HG03097 (cell line): ENCODE results near the gene USP24.

Experiments
- ATAC-seq: cut with Tn5 transposase; IDR thresholded peaks from one replicate; pipeline ENCODE4 v1.9.1; 2021; ENCODE audit not compliant: unreplicated experiment, low FRiP score

Gene USP24

GRCh38 chr1:55164906-55165305 is 50.3 kb downstream of the USP24 start:
- ATAC-seq, result no peak

DNA sequence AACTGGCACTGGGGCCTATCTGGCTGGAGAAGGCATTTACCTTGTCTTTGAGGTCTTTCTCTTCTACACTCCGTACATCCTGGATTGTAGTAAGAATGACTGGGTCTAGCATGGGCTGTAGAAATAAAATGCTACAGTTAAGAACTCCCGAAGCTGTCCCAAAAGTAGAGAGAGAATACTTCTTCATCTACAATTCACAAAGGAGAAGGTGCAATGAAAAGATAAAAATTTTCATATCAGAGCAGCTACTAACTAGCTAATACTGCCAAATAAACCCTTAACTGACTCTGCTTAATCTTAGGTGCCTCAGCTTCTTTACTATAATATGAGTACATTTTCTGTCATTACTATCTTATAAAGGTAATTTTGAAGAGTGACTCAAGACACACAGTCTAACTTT is 55.6 kb downstream of the USP24 start:
- ATAC-seq, result no peak

DNA sequence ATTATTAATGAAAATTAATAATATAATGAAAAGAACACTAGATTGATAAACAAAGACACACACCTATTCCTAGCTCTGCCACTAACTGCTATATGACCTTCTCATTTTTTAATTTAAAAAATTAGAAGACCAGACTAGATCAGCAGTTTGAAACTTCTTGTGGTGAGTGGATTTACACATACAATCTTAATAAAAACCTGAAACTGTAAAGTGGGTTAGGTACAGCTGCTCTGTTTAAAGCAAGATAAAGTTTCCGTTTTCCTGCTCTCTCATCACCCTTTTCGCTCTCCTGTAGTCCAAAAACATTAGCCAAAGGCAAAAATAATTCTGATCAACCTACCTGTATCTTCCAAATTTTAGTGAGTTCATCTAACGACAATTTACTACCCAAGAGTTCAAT is 58.6 kb downstream of the USP24 start:
- no peak for ATAC-seq

DNA sequence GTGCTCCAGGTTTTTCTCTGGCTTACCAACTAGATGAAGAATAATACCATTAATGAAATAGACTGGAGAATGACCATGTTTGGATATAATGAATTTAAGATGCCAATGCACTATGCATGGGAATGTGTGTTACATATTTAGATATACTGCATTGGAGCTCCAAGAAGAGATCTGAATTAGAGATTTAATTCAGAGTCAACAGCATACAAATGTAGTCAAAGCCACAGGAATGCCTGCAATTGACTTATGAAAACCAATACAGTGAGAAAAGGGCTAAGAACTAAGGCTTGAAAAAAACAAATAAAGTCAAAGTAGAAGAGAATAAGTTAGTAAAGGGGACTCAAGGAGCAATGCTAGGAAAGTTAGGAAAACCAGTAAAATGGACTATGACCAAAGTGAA is 59.1 kb downstream of the USP24 start:
- no peak for ATAC-seq

- no peak for ATAC-seq
These were observed 59.6 kb downstream of the USP24 start for GRCh38 chr1:55155522-55155921.

GRCh38 chr1:55154616-55155015 is 60.5 kb downstream of the USP24 start:
- no peak for ATAC-seq

DNA sequence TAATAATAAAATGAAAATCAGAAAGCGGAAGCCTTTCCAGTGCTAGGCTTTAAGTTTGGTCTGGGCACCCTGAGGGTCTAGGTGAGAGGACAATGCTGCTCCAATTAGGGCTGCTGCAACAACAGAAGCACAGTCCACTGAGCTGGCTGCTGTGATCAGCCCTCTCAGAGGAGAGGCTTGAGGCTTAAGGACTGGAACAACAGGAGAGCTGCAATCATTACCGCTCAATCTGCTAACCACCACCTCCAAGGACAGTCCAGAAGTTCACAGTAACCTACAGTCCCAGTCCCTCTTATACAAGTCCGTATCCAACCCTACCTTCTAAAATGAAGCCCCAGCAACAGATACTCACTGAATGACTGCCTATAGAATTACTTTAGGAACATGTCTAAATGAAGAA is 62.1 kb downstream of the USP24 start:
- ATAC-seq, result no peak

DNA sequence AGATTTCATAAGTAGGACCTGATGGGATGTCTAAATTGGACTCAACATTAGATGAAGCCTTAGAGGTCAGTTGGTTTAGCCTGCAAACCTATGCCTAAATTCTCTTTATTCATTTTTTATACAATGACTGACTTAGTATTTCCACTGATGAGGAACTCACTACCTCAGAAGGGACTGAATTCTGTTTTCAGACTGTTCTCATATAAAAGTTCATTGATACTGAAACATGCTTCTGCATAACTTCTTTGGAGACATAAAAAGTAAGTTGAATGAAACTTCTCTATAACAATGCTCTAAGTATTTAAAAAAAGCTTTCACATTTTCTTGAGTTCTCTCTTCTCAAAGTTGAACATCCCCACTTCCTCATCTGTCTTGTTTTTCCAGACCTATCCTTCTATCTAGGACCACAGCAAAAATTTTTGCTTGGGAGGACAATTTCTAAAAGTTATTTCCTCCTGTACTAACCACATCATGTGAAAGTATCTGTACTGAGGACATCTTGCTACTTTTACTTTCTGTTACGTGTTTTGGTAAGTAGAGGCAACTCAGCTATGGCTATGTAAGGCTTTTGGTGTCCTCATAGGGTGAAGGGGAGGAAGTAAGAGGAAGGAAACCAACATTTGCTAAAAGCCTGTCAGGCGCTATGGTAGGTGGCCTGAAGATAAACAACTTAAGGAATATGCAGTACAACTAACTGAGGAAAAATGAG is 64.1 kb downstream of the USP24 start:
- ATAC-seq, result peak; percentile 68

DNA sequence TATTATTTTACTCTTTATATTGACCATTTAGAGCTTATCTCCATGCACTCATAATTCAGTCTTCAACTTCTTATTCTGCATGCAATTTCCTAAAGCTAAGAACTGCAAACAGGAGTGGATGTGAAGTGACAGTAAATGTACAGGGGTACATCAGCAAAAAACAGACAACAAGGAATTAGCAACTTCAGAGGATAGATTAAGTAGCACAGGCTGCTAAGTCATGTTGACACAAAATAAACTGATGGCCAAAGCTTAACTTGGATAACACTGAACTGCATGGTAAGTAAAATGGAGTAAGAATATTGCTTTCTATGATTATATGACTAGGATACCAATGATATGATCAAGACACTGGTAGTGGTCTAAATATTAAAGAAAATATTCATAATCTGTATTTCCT is 66.5 kb downstream of the USP24 start:
- ATAC-seq, result no peak

- ATAC-seq, result no peak
These were observed 67.6 kb downstream of the USP24 start for GRCh38 chr1:55147524-55147923.

- ATAC-seq, result no peak
These were observed 68.4 kb downstream of the USP24 start for GRCh38 chr1:55146781-55147180.

- ATAC-seq, result no peak
These were observed 70.3 kb downstream of the USP24 start for GRCh38 chr1:55144886-55145285.

GRCh38 chr1:55143684-55144083 is 71.5 kb downstream of the USP24 start:
- no peak for ATAC-seq

DNA sequence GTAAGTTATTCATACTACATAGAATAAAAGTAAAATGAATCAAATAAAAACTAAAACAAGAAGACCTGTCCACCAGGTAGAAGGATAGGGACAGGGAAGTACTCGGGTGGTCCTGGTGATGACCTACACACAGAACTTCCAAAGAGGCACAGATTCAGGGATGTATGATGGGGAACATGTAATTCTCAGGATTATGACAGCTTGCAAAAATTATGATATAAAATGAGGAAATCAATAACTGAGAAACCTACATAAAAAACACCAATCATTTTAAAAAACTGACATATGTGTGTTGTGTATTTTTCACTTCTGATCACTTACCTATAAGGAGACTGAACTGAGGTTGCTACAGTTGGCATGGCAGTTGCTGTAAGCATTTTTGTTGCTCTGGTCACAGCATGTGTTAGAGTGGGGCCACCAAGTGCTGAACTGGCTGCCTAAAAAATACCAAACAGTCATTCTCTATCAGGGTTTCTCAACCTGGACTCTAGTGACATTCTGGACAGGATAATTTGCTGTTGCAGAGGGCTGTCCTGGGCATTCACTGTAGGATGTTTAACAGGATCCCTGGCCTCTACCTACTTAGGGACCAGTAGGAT is 73.8 kb downstream of the USP24 start:
- ATAC-seq, result no peak

GRCh38 chr1:55140546-55140983 is 74.6 kb downstream of the USP24 start:
- ATAC-seq, result peak; percentile 74

DNA sequence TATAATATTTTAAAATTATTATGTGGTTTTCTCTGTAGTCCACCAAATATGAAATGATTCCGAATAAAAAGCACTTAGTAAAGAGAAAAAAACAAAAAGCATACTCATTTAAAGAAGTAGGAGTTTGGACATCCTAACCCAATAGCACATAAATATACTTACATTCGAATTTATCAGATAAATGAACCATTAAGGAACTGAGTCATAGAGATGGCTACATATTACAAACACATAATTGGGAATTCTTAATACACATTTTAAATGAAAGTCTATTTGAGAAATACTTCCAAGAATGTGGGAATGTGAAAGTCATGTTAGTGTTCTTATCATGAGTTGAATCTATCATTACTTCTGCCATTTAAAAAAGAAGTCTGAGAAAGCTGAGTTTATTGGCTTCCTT is 75.0 kb downstream of the USP24 start:
- no peak for ATAC-seq

GRCh38 chr1:55138823-55139222 is 76.3 kb downstream of the USP24 start:
- ATAC-seq, result no peak

DNA sequence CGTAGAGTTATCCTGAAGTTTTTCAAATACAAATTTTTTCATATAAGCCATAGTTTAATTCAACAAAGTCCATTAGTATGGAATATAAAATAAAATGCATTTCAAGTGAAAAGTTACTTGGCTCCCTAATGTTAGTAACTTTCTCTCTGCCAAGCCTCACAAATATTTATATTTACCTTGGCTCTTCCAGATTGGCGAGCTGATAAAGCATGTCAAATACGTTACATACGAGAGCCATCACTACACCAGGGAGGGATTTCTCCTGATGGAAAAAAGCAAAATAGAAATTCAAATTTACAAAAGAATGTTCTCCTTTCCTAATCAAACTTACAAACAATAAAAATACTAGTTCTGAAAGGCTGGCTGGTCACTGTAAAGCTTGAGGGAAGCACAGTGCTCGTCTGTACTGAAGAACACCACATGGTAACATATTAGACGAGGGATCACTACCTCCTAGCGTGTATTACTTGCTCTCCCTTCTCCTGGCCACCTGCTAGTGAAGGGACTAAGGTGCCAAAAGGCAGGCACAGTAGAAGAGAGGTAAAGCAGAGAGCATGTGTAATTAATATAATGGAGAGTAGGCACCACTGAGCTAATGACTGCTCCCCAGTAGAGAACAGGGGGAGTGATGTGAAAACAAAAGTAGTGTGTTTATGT is 80.9 kb downstream of the USP24 start:
- no peak for ATAC-seq

- ATAC-seq, result no peak
These were observed 83.4 kb downstream of the USP24 start for GRCh38 chr1:55131801-55132200.

GRCh38 chr1:55131218-55131617 is 83.9 kb downstream of the USP24 start:
- no peak for ATAC-seq

GRCh38 chr1:55129194-55129728 is 85.9 kb downstream of the USP24 start:
- no peak for ATAC-seq
